ENCODE results near the gene PTPN4. TPM values are rescaled to one million over a fixed set of nuclear protein-coding genes. Genes with fewer than 3 reads are reported as not detected.

Gene PTPN4
- total RNA-seq, 1 experiment from 2014 or later, result 60.7 TPM

GRCh38 chr2:119821266-119821665 is 61.5 kb downstream of the PTPN4 start:
- Histone ChIP-seq H2AFZ (no peak overlapping the region), H3F3A (ENCODE audit: insufficient read depth, low read depth) (peaks cover 13% of the 10 kb centered on the region; the same call in 1 of the 2 replicates), H3K79me2 (ENCODE audit: low read depth) (peaks cover 89% of the 10 kb centered on the region), H3K4me3 (no peak overlapping the region), H3K36me3 (ENCODE audit: low read depth) (0 out of 2 replicates have a peak, but pooled peaks cover 4% of the 10 kb centered on the region), H3K27ac (0 out of 2 replicates have a peak overlapping the region, but pooled peaks have one; percentile 3), H3K9me2 (ENCODE audit: insufficient read depth) (no peaks in the 10 kb centered on the region), H3K4me1 (replicated peaks; ENCODE audit: insufficient read depth) (no peaks in the 10 kb centered on the region), H3K9me3 (ENCODE audit: insufficient read depth, low read depth) (peaks cover 7% of the 10 kb centered on the region; the same call in 1 of the 2 replicates), H3K27me3 (ENCODE audit: insufficient read depth, low read depth) (no peaks in the 10 kb centered on the region), H4K20me1 (ENCODE audit: insufficient read depth) (peaks cover 16% of the 10 kb centered on the region), H3K4me2 (no peak overlapping the region)
- intact Hi-C loops (cut with micrococcal nuclease; ENCODE audit: unreplicated experiment), result no loop called here
- no peak for DNase-seq
- no TSS peak for BruUV-seq (replicated peaks)
- TF ChIP-seq, protein P1, sequence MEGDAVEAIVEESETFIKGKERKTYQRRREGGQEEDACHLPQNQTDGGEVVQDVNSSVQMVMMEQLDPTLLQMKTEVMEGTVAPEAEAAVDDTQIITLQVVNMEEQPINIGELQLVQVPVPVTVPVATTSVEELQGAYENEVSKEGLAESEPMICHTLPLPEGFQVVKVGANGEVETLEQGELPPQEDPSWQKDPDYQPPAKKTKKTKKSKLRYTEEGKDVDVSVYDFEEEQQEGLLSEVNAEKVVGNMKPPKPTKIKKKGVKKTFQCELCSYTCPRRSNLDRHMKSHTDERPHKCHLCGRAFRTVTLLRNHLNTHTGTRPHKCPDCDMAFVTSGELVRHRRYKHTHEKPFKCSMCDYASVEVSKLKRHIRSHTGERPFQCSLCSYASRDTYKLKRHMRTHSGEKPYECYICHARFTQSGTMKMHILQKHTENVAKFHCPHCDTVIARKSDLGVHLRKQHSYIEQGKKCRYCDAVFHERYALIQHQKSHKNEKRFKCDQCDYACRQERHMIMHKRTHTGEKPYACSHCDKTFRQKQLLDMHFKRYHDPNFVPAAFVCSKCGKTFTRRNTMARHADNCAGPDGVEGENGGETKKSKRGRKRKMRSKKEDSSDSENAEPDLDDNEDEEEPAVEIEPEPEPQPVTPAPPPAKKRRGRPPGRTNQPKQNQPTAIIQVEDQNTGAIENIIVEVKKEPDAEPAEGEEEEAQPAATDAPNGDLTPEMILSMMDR (conservative IDR thresholded peaks at IDR 0.05), result no peak
- ChIA-PET CTCF (interaction anchor here (0.5 kb wide), 2 partner anchors 99 to 218 kb away, joined by 3 to 5 read pairs; no protein-coding TSS in a partner anchor), POLR2A (ENCODE audit: unreplicated experiment) (interaction anchor here (0.7 kb wide), 1 partner anchor 215 kb away, joined by 3 read pairs; no protein-coding TSS in a partner anchor)

DNA sequence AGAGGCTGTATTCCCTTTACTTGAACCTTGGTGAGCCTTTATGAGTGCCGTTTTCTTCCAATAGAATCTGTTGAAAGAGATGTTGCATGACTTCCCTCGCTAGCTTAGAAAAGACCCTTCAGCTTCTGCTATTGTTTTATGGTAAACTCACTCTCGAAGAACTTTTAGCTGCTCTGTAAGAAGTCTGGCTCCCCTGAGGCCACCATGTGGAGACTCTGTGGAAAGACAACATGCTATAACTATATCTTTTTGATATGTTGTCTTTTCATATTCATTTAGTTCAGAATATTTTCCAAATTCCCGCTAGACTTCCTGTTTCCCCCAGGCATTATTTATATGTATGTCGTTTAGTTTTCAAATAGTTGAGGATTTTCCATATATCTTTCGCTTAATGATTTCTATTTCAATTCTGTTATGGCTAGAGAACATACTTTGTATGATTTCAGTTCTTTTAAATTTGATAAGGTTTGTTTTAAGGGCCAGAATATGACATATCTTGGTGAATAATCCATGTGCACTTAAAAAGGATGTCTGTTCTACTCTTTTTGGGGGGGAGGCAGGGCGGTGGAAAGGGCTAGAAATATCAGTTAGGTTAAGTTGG is 64.1 kb downstream of the PTPN4 start:
- Histone ChIP-seq H3K9me2 (ENCODE audit: insufficient read depth) (no peaks in the 10 kb centered on the region), H3K36me3 (ENCODE audit: low read depth) (no peaks in the 10 kb centered on the region), H3K79me2 (ENCODE audit: low read depth) (peaks cover 89% of the 10 kb centered on the region), H3K4me2 (no peak overlapping the region), H3K9me3 (ENCODE audit: insufficient read depth, low read depth) (no peaks in the 10 kb centered on the region), H3K27ac (no peak overlapping the region), H4K20me1 (ENCODE audit: insufficient read depth) (peaks cover 12% of the 10 kb centered on the region), H2AFZ (no peak overlapping the region), H3K4me1 (replicated peaks; ENCODE audit: insufficient read depth) (no peaks in the 10 kb centered on the region), H3K27me3 (ENCODE audit: insufficient read depth, low read depth) (no peaks in the 10 kb centered on the region), H3F3A (ENCODE audit: insufficient read depth, low read depth) (peaks cover 7% of the 10 kb centered on the region; the same call in 1 of the 2 replicates), H3K4me3 (no peak overlapping the region)
- BruUV-seq (replicated peaks), result no TSS peak
- no peak for DNase-seq
- TF ChIP-seq, protein P1 (conservative IDR thresholded peaks at IDR 0.05), result peak; percentile 86
- TF ChIP-seq EZH2 (IDR thresholded peaks at IDR 0.05; ENCODE audit: low read depth), result no peak
- ChIA-PET CTCF (interaction anchor here (0.6 to 1.0 kb wide), 3 partner anchors 40 to 67 kb away, joined by 3 to 13 read pairs (median 6); partner anchors contain the start of gene PTPN4), POLR2A (ENCODE audit: unreplicated experiment) (no interaction called here)
- intact Hi-C loops (cut with micrococcal nuclease; ENCODE audit: unreplicated experiment), result loop anchor here (2.0 kb wide), 2 partner anchors 65 to 121 kb away; partner anchors contain the start of gene PTPN4

DNA sequence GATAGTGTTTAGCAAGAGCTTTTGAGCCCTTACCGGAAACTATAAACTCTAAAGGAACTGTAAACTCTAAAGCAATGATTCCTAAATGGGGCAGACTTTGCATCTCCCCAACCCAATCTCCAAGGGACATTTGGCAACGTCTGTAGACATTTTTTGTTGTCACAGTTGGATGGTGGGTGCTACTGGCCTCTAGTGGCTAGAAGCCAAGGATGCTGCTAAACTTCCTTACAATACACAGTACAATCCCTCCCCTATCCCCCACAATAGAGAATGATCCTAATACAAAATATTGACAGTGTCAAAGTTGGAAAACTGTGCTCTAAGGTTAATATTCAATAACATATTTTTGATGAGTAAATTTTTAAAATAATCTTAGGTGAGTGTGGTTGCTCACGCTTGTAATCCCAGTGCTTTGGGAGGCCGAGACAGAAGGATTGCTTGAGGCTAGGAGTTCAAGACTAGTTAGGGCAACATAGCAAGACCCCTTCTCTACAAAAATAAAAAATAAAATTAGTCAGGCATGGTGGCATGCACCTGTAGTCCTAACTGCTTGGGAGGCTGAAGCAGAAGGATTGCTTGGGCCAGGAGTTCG is 66.7 kb downstream of the PTPN4 start:
- no peak for DNase-seq

More for the DNA sequence above, 66.7 kb downstream of the PTPN4 start:
- CTCF ChIA-PET, result interaction anchor here (1.0 kb wide), 1 partner anchor 65 kb away, joined by 12 read pairs; no protein-coding TSS in a partner anchor
- Histone ChIP-seq H3K9me2 (ENCODE audit: insufficient read depth) (no peaks in the 10 kb centered on the region), H3K27me3 (ENCODE audit: insufficient read depth, low read depth) (no peaks in the 10 kb centered on the region), H3F3A (ENCODE audit: insufficient read depth, low read depth) (0 out of 2 replicates have a peak, but pooled peaks cover 5% of the 10 kb centered on the region), H3K4me1 (replicated peaks; ENCODE audit: insufficient read depth) (no peaks in the 10 kb centered on the region), H3K36me3 (ENCODE audit: low read depth) (no peaks in the 10 kb centered on the region), H3K4me2 (no peak overlapping the region), H2AFZ (no peak overlapping the region), H3K27ac (no peak overlapping the region), H4K20me1 (ENCODE audit: insufficient read depth) (peaks cover 12% of the 10 kb centered on the region), H3K9me3 (ENCODE audit: insufficient read depth, low read depth) (no peaks in the 10 kb centered on the region; the same call in 1 of the 2 replicates), H3K4me3 (no peak overlapping the region), H3K79me2 (ENCODE audit: low read depth) (peaks cover 93% of the 10 kb centered on the region)
- intact Hi-C loops (cut with micrococcal nuclease; ENCODE audit: unreplicated experiment), result loop anchor here (5.0 kb wide), 1 partner anchor 184 kb away; no protein-coding TSS in a partner anchor
- BruUV-seq (replicated peaks), result no TSS peak
- TF ChIP-seq EZH2 (IDR thresholded peaks at IDR 0.05; ENCODE audit: low read depth), result no peak
- TF ChIP-seq, protein P1 (conservative IDR thresholded peaks at IDR 0.05), result peak; percentile 65
- POLR2A ChIA-PET (ENCODE audit: unreplicated experiment), result no interaction called here

Data from PC-9 (cell line).